HepG2 (cell line): ENCODE results near the gene OGFR. TPM values are rescaled to one million over a fixed set of nuclear protein-coding genes. Genes with fewer than 3 reads are reported as not detected.
A peak's percentile ranks its signal among the peaks of the same experiment; 100 is the strongest.

Source experiments
- AKNA ChIP-seq: sonication (generic); formaldehyde crosslinking; IDR thresholded peaks from 2 replicates; pipeline ENCODE4 v1.4.0; 2020; ENCODE audit warnings: missing genetic modification reagents, borderline replicate concordance
- ARNTL ChIP-seq: sonication (generic); formaldehyde crosslinking; IDR thresholded peaks from 2 replicates; pipeline ENCODE4 v1.4.0; 2020; ENCODE audit warnings: mild to moderate bottlenecking, missing genetic modification reagents
- IKZF4 ChIP-seq: sonication (generic); formaldehyde crosslinking; IDR thresholded peaks from 2 replicates; pipeline ENCODE4 v1.5.1; 2020; ENCODE audit warnings: borderline replicate concordance, mild to moderate bottlenecking, low read depth, missing genetic modification reagents; ENCODE audit errors: not compliant biosample characterization
- JUNB ChIP-seq: sonication (generic); formaldehyde crosslinking; IDR thresholded peaks from 2 replicates; pipeline ENCODE4 v1.8.0; 2022; ENCODE audit warnings: missing genetic modification reagents, mild to moderate bottlenecking, borderline replicate concordance
- KDM4B ChIP-seq: sonication (generic); formaldehyde crosslinking; IDR thresholded peaks from 2 replicates; pipeline ENCODE4 v1.4.0; 2020; ENCODE audit warnings: missing genetic modification reagents
- MXI1 ChIP-seq: IDR thresholded peaks from 3 replicates; pipeline ENCODE4 v1.6.1; 2012; ENCODE audit warnings: low read depth, low read length, inconsistent platforms, borderline replicate concordance
- NCOA1 ChIP-seq: sonication (generic); formaldehyde crosslinking; IDR thresholded peaks from 2 replicates; pipeline ENCODE4 v1.9.0; 2021; ENCODE audit warnings: missing genetic modification reagents
- ONECUT2 ChIP-seq: sonication (generic); formaldehyde crosslinking; IDR thresholded peaks from 2 replicates; pipeline ENCODE4 v1.4.0; 2020; ENCODE audit warnings: missing genetic modification reagents
- RXRA ChIP-seq: sonication (generic); formaldehyde crosslinking; IDR thresholded peaks from 2 replicates; pipeline ENCODE4 v1.5.1; 2020; ENCODE audit warnings: missing genetic modification reagents
- SMC3 ChIP-seq: IDR thresholded peaks from 2 replicates; pipeline ENCODE4 v1.6.1; 2011; ENCODE audit warnings: low read length, improper control_type of control experiment
- ZNF264 ChIP-seq: sonication (generic); formaldehyde crosslinking; IDR thresholded peaks from 2 replicates; pipeline ENCODE4 v1.4.0; 2020; ENCODE audit warnings: missing genetic modification reagents
- ZNF414 ChIP-seq: sonication (generic); formaldehyde crosslinking; IDR thresholded peaks from 2 replicates; pipeline ENCODE4 v1.5.0; 2020; ENCODE audit warnings: missing genetic modification reagents
- ZNF7 ChIP-seq: IDR thresholded peaks from 2 replicates; pipeline ENCODE4 v1.6.1; 2016; ENCODE audit warnings: missing biosample characterization, missing genetic modification reagents
- ZNF724P ChIP-seq: sonication (generic); formaldehyde crosslinking; IDR thresholded peaks from 2 replicates; pipeline ENCODE4 v1.8.0; 2022; ENCODE audit warnings: missing genetic modification reagents, borderline replicate concordance
- polyA plus RNA-seq, 8 experiments: library from polyadenylated mRNA; depleted of rRNA in 3 of 8; stranded (reverse) in 7 of 8; unstranded in 1 of 8; fragments of >200 nt; fragmentation: Illumina TruSeq in 4 of 8; extraction: Trizol in 4 of 8; gene quantifications; 2 replicates each; pipeline versions ENCODE4 v1.2.1 to v1.2.3, GENCODE V29; 2011 to 2016; ENCODE audit warnings: low read depth in 4 of 8, missing spikeins in 1 of 8, mixed read lengths in 1 of 8; ENCODE audit not compliant: insufficient read depth in 1 of 8
- total RNA-seq, 5 experiments: library from RNA; depleted of rRNA; stranded (reverse); fragments of >200 nt; fragmentation: Illumina TruSeq; extraction: Trizol; gene quantifications; 2 replicates each; pipeline ENCODE4 v1.2.3, GENCODE V29; 2016; ENCODE audit warnings: low read depth in 1 of 5
- TF ChIP-seq, protein P1 (sequence below), 2 experiments: sonication (generic) in 1 of 2; formaldehyde crosslinking in 1 of 2; IDR thresholded peaks; 2 replicates each; pipeline versions ENCODE4 v1.4.0 to v1.6.1; 2016 to 2020; ENCODE audit warnings: borderline replicate concordance in 1 of 2, low read depth in 1 of 2, mild to moderate bottlenecking in 1 of 2, missing genetic modification reagents in 1 of 2
- TF ChIP-seq, protein P2 (sequence below): sonication (generic); formaldehyde crosslinking; IDR thresholded peaks from 2 replicates; pipeline ENCODE4 v1.4.0; 2020; ENCODE audit warnings: mild to moderate bottlenecking, missing genetic modification reagents

OGFR gene
- total and polyA plus RNA-seq, 2 of the 13 experiments (the other 11 are each of a cell fraction or from before 2014, with no cell fraction given): 47.7 to 81.8 TPM

- TF ChIP-seq AKNA (CRISPR knock-in tag) (no peak), SMC3 (peak; percentile 98), NCOA1 (CRISPR knock-in tag) (no peak), ZNF724P (peak; percentile 14; the same call in 1 of the 2 replicates), IKZF4 (CRISPR knock-in tag) (peak; percentile 84), ARNTL (no peak), ZNF7 (CRISPR knock-in tag) (no peak), ONECUT2 (CRISPR knock-in tag) (no peak), JUNB (CRISPR knock-in tag) (no peak), ZNF264 (CRISPR knock-in tag) (no peak; the same call in 1 of the 2 replicates), MXI1 (peak; percentile 29; the same call in 1 of the 3 replicates), KDM4B (CRISPR knock-in tag) (peak; percentile 76; the same call in 1 of the 2 replicates), ZNF414 (CRISPR knock-in tag) (no peak), RXRA (peak; percentile 70)
- TF ChIP-seq, protein P1, sequence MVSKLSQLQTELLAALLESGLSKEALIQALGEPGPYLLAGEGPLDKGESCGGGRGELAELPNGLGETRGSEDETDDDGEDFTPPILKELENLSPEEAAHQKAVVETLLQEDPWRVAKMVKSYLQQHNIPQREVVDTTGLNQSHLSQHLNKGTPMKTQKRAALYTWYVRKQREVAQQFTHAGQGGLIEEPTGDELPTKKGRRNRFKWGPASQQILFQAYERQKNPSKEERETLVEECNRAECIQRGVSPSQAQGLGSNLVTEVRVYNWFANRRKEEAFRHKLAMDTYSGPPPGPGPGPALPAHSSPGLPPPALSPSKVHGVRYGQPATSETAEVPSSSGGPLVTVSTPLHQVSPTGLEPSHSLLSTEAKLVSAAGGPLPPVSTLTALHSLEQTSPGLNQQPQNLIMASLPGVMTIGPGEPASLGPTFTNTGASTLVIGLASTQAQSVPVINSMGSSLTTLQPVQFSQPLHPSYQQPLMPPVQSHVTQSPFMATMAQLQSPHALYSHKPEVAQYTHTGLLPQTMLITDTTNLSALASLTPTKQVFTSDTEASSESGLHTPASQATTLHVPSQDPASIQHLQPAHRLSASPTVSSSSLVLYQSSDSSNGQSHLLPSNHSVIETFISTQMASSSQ (IDR thresholded peaks at IDR 0.05; ENCODE audit: low read depth): no peak
- TF ChIP-seq, protein P1 (CRISPR knock-in tag; IDR thresholded peaks at IDR 0.05; ENCODE audit: borderline replicate concordance): no peak
- TF ChIP-seq, protein P2, sequence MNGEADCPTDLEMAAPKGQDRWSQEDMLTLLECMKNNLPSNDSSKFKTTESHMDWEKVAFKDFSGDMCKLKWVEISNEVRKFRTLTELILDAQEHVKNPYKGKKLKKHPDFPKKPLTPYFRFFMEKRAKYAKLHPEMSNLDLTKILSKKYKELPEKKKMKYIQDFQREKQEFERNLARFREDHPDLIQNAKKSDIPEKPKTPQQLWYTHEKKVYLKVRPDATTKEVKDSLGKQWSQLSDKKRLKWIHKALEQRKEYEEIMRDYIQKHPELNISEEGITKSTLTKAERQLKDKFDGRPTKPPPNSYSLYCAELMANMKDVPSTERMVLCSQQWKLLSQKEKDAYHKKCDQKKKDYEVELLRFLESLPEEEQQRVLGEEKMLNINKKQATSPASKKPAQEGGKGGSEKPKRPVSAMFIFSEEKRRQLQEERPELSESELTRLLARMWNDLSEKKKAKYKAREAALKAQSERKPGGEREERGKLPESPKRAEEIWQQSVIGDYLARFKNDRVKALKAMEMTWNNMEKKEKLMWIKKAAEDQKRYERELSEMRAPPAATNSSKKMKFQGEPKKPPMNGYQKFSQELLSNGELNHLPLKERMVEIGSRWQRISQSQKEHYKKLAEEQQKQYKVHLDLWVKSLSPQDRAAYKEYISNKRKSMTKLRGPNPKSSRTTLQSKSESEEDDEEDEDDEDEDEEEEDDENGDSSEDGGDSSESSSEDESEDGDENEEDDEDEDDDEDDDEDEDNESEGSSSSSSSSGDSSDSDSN (CRISPR knock-in tag): peak; percentile 79
Observed at GRCh38 chr20:62791301-62792181, 13.1 kb upstream of the OGFR start (continued).
